ENCODE data around the gene NMNAT3. TPM values are rescaled to one million over a fixed set of nuclear protein-coding genes. Genes with fewer than 3 reads are reported as not detected.

The NMNAT3 gene
- total RNA-seq: 1 to 10 TPM; 3.5 to 9.5 (median 7.2) TPM

- no peak for TF ChIP-seq CTCF (IDR thresholded peaks at IDR 0.05)
- DNase-seq (ENCODE audit: low spot score) (peak; percentile 52), ATAC-seq (ENCODE audit: low FRiP score) (peak; percentile 95)
Measured at GRCh38 chr3:139677388-139678155, at the start of gene NMNAT3. Gene NMNAT3 (minus strand): TSS chr3:139677972. CDS start chr3:139627724, 50,248 bp downstream.

GRCh38 chr3:139721370-139721769 is 43.6 kb upstream of the NMNAT3 start:
- DNase-seq (ENCODE audit: low spot score) (no peak), ATAC-seq (ENCODE audit: low FRiP score) (no peak)
- no peak for TF ChIP-seq CTCF (IDR thresholded peaks at IDR 0.05)

GRCh38 chr3:139718415-139718814 is 40.6 kb upstream of the NMNAT3 start:
- TF ChIP-seq CTCF (IDR thresholded peaks at IDR 0.05): no peak
- no peak for ATAC-seq (ENCODE audit: low FRiP score)
- no peak for DNase-seq (ENCODE audit: low spot score)

- ATAC-seq (ENCODE audit: low FRiP score) (no peak), DNase-seq (ENCODE audit: low spot score) (no peak)
- no peak for TF ChIP-seq CTCF (IDR thresholded peaks at IDR 0.05)
Measured at GRCh38 chr3:139716908-139717485, 39.2 kb upstream of the NMNAT3 start.

GRCh38 chr3:139715743-139716360 is 38.1 kb upstream of the NMNAT3 start:
- no peak for ATAC-seq (ENCODE audit: low FRiP score)
- no peak for TF ChIP-seq CTCF (IDR thresholded peaks at IDR 0.05)
- no peak for DNase-seq (ENCODE audit: low spot score)

GRCh38 chr3:139715166-139715565 is 37.4 kb upstream of the NMNAT3 start:
- no peak for ATAC-seq (ENCODE audit: low FRiP score)
- DNase-seq (ENCODE audit: low spot score): no peak
- no peak for TF ChIP-seq CTCF (IDR thresholded peaks at IDR 0.05)

Measured in omental fat pad (tissue), 4 donors.